ENCODE measurements around the gene CAMTA1.

Gene CAMTA1

DNA sequence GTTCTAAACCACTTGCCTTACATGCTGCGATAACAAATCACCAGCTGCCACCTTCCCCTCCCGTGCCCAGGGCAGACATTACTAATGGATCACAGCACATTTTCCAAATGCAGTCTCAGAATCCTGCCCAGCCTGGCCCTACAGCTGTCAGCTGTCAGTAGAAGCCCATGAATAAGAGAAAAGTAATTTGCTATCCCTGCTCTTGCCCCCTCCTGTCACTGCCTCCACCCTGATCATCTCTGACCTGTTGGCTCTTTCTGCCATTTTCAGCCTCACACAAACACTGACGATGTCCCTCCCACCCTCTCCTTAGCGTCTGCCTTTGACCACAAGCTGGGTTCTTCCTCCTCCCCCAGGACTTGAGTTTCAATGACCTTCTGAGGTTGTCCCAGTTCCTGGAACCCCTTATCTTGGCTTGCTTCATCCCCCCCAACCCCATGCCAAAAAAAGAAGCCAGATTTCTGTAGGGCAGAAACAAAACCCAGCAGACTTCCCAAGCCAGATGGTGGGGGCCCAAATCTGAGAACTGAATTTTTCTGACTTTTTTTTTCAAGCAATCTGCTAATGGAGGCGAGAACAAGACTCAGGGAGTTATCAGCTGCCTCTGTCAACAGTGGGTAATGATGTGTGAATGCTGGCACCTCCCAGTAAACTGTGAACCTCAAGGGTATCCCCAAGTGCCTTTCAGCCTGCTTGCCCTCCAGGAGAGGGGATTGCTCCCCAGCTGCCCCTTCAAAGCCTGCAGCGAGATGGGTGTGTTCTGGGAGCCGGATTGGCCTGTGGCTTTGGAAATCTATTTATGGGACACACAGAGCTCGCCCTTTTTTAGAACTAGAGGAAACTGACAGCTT, 769.4 kb downstream of the CAMTA1 start:
- DNase-seq, result no peak

DNA sequence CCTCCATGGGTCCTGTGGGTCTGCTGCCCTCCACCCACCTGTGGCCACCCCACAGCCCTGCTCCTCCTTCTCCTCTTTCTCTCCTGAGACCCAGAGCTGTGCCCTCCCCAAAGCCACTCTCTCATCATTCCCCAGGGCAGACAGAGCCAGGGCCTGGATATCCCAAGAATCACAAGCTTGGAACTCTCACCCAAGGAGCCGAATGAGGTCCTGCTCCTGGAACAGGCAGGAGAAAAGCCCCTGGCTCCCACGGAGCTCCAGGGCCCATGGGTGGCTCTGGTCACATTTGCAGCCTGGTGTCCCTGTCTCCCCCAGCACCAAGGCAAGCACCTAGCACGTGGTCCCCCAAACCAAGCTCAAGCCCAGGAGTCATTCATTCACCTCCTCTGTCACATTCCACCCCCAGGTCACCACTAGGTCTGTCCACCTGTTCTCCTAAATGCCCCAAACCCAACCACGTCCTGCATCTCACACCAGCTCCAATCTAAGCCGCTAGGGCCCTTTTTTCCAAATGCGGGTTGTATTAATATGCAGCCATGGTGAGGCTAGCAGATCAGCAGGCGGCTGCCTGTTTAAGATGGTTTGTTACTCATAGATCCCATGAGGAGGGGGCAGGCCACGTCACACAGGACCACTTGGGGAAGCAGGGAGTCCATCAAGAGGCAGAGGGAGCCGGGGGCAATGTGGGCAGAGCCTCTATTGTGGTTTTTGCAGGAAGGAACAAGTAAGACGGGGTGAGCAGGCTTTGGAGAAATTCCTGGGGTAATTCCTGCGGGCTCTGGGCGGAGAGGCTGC, 770.3 kb downstream of the CAMTA1 start:
- DNase-seq, result no peak

DNA sequence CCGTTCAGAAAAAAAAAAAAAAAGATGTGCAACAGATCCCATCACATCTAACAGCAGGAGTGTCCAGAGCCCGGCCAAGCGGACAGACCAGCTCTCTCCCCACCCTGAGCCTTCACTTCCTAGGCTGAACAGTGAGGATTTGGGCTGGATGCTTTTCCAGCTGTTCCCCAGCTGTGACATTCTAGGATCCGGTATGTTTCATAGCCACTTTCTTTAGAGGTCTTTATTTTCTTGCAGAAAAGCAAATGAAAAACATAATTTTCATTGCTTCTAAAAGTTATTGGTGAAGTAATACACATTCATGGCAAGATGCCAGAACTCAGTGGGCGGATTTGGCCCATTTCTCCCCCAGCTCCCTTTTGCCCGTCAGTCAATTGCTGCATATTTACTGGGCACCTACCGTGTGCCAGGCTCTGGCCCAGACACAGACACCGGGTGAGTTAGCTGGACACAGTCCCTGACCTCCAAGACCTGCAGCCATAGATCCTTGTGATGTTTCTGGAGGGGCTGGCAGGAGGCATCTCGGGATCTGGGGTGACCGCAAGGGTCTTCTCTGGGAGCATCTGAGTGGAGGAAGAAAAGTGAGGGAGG, 772.1 kb downstream of the CAMTA1 start:
- DNase-seq, result no peak

DNA sequence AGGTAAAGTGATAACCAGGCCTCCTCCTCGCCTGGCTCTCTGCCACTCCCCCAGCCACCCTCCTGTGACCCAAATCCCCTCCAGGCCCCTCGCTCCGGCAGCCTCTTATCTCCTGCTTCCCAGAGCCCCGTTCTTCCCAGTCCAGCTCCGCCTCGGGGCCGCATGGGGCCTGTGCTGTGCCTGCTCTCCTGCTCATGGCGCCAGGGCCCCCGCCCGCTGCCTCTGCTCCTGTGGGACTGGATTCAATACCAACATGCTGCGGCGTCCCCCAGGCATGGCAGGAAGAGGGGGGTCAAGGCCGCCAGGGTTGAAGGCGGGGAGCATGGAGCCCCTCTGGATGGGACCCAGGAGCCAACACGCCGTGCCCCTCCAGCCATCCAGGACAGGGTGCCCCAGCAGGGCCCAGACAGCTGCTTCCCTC, 772.8 kb downstream of the CAMTA1 start:
- no peak for DNase-seq

DNA sequence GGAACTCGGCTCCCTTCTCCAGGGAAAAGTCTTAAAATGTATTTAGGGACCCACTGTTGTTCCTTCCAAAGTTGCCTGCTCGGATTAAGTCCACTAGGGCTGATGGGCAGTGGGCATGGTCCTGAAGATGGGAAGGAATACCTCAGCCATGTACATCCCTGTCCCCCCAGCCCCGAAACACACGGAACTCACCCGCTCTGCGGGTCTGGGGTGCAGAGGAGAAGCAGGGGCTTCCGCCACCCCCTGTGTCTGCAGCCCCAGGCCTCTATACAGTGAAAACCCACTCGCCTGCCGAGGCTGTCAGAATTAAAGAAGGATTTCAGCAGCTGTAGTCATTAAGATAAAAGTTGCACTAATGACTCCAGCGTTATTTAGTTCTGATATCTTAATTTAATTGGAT, 773.2 kb downstream of the CAMTA1 start:
- DNase-seq, result no peak

DNA sequence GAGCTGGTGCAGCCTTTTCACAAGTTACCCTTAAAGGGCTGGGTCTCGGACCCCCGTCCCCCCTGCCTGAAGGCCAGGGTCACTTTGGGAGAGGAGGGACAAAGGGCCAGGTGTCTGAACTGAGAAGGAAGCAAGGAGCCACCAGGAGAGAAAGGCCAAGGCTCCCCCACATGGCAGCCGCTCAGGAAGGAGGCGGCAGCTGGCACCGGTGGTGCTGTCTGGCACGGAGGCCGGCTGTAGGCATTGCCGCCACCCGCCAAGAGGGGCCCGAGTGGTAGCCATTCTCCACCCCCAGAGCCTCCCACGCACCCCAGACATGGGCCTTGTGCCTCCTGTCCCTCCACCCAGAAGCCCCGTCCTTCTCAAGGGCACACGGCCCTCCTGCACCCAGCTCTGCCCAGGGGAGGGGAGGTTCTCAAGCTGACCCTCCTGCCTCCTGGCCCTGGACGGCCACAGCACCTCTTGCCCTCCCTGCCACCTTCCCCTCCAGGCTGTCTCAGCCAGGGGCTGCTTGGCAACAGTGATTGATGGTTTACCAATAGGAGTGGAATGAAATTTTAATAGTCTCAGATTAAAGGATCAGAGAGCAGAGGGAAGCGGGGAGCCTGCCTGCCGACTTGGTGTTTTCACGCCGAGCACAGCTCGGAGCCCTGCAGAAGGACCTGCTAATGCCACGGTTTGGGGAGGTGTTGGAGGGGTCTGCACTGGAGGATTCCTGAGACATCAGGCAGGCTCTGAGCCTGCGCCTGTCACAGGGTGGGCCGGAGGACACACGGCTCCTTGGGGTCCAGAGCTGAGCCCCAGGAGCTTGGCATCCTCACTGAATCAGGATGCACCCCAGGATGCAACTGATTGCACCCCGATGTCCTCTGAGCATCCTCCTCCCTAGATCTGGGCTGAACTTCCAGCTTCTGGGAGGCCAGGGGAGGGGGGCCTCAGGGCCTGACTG, 773.9 kb downstream of the CAMTA1 start:
- DNase-seq, result no peak

DNA sequence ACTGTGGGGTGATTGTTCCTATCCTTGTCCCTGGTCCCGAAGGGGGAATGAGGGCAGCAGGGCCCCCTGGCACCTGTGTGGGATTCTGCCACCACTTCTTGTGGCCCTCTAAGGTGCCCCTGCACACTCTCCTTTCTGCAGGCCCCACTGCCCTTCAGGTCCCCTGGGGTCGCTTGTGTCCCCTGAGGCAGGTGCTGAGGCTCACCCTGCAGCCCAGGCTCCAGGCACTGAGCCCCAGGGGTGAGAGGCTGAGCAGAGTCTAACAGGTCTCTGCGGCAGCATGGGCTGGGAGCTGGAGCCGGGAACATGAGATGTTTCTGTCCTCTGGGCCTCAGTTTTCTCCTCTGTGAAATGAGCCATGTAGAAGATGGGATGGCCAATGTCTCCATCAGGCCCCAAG, 774.9 kb downstream of the CAMTA1 start:
- no peak for DNase-seq

DNA sequence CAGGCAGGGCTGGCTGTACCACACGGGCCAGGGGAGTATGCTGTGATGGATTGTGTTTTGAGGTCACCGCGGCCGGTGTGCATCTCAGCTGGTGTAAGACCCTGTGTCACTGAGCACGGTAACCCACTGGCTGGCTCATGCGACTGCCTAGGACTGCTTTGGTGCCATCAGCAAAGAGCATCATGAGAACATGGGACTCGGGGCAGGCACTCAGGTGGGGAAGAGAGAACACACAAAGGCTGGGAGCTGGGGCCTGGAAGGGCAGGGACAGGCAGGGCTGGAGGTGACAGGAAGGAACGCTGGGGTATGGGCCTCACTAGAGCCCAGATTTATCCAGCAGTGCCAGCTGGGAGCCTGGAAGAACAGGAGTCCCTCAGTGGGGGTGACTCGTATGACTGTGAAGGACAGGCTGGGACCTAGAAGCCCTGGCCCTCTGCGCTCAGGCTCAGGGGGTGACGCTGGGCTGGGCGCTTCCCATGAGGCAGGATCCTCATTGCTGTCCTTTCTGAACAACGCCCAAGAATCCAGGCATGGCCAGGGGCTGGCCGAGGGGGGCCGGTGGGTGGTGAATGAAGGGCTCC, 775.4 kb downstream of the CAMTA1 start:
- no peak for DNase-seq

DNA sequence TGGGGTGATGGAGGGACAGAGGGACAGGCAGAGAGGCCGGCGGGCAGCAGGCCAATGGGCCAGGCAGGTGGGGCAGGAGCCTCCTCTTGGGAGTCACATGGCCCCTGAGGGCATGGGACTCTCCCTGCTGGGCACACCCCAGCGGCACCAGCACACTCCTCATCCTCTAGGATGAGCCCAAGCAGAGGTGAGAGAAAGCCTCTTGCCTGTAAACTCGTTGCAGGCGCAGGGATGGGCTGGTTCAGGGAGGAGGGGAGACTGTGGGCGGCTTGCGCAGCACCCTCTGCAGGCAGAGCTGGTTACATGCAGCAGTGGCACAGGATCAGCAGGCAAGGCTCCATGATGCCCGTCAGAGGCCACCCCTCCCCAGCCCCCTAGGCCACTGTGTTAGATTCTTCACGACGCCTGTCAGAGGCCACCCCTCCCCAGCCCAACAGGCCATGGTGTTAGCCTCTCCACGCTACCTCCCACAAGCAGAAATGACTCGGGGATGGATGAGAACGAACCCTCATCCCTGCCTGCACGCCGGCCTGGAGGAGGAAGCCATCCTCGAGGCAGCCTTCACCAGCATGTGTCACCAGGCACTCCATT, 776.2 kb downstream of the CAMTA1 start:
- no peak for DNase-seq

DNA sequence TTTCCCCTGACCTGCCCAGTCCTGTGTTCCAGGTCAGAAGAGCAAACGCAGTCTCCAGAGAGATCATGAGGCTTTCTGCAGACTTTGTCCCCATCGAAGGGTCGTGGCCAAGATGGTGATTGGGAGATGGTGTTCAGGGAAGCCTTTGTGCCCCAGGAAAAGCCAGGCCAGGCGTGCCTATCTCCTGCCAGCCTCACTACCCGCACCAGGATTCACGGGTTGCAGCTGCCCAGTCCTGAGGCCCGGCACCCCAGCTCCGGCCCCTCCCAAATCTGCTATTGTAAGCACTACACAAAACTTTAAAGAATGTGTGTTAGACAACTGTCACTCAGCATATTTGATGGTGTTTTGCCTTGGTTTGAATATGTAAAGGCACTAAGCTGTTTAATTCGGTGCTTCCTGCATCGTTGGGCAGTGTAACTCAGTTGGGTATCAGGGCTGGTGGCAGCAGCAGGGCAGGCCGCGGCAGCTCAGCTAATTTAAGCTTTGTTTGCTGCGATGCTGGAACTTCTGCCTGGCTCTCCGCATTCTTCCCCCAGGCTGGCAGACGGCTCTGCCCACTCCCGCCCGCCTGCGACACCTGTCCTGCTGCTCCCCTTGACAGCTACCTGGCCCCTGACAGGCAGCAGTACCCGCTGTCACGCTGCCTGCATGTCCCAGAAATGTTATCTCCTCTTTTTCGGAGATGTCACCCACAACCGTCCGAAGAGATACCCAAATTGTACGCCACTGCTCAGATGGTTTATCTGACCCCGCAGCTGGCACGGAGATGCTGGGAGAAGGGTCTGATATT, 776.9 kb downstream of the CAMTA1 start:
- DNase-seq, result no peak

DNA sequence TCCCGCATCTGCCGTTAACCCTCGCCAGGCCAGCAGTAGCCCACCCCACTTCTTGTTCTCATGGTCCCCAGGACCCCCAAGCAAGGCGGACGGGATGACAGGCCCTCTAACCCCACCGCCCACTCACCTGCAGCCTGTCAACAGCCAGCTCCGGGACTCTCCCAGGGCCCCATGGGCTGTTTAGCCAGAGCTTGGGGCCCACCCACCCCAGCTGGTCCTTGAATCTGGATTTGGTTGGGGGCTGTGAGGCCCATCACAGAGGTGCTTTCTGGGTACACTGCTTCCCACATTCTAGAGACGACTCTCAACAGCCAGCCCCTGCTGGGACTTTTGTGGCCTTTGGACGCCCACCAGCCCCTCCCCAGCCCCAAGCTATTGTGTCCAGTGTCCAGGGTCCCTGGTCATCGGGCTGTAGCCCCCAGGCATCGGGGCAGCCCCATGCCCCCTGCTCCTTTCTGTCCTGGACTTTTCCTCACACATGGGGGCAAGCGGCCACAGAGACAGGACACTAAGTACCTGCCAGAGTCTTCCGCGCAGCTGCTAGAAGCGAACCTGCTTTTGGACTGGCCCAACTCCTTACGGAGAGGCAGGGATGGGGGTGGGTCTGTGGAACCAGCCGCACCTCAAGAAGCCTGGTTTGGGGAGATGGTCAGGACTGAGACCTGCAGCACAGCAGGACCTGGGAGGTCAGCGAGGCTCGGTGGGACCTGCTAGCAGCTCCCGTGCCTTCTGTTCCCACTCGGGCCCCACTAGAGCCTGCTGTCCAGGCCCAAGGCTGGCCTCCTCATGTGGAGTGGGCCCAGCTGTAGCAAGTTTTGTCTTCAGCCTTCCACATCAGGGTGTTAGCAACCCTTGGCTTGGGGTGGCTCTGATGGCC, 777.7 kb downstream of the CAMTA1 start:
- DNase-seq, result no peak

DNA sequence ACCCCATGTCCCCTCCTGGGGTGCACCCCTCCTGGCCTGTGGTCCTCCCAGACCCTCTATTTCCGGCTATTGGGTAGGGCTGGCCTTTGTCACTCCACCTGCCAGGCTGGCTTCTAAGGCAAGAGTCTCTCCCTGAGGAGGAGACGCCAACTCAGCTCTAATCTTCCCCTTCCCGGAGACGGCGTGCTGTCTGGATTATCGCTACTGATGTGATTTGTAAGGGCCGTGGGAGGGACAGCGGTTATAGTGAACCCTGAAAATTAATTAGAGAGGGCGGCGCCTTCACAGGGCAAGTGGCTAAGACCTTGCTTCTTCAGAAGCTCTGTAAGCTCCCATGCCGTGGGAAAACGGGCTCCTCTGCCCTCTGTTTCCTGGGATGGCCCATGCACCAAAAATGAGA, 778.9 kb downstream of the CAMTA1 start:
- no peak for DNase-seq

DNA sequence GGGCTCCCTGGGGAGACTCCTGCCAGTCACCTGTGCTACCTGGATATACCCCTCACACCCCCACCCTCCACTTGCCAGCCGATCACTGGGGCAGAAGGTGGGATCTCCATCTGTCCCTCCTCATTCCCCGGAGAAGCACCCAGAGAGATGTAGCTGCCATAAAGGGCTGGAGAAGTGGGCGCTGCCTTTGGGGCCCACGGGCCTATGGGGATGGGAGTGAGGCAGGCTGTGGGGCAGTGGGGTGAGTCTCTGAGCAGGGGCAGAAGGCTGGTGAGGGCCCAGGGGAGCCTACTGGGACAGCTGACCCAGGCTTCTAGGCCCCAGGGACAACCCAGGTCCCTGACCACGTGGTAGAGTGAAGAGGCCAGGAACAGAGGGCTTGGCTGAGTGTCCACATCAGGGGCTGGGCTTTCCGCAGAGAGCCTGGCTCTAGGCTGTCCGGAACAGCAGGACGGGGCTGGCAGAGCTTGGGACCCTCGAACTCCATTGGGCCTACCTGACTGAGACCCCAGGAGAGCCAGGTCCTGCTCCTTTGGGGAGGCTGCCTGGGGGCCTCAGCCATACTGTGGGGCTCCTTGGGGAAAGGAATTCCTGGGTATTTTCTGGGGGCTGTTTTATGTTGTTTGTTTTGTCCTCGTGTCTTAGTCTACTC, 780.0 kb downstream of the CAMTA1 start:
- DNase-seq, result no peak

DNA sequence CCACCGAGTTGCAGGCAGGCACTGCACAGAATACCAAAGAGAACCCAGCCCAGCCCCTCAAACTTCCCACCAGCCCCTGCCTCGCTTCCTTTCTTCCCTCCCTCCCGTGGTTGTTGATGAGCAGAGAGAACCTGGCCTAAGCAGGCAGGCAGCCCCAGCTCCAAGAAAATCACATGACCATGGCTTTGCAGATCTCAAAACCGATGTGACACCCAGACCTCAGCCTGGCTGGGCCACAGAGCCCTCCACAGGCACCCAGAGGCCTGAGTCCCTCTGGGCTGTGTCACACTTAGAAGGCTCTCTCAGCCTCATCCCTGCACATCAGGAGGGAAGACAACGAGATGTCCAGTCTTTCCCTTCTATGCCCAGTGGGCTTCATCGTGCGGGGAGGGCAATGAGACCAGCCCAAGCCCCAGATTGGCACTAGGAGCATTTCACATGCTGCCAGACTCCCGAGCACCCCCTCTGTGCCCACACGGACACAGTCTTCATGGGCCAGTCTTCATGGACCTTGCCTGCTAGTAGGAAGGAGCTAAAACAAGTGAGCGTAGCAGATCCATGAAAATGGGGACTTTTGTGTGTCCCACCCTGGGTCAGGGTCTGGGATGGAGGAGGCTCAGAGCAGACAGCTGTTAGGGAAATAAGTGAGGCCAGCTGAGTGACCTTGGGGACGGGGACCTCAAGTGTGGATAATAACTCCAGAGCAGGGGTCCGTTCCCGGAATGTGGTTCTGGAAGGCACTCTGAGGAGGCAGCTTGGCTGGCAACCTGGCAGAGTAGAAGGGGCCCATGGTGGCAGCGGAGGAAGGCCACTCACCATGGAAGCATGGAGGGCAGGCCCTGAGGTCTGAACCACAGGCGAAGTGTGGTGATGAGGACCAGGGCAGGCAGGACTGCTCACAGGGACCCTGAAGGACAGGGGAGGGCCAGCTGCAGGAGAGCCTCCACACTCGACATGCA, 781.4 kb downstream of the CAMTA1 start:
- no peak for DNase-seq

DNA sequence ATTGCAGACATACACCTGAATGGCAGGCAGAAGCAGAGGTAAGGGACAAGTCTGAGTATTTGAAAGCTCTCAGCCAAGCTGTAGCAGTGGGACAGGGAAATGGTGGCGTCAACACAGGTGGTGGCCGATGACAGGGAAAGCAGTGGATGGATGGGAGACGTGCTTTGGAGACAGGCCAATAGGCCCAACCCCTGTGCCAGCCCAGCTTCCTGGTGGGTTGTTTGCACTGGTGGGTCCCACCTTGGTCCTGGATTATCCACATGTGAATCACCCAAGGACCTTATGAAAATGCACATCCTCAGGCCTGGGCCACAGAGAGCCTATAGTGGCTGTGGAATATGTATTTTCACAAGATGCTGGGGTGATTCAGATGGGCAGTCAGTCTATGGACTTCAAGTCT, 782.1 kb downstream of the CAMTA1 start:
- DNase-seq, result no peak

DNA sequence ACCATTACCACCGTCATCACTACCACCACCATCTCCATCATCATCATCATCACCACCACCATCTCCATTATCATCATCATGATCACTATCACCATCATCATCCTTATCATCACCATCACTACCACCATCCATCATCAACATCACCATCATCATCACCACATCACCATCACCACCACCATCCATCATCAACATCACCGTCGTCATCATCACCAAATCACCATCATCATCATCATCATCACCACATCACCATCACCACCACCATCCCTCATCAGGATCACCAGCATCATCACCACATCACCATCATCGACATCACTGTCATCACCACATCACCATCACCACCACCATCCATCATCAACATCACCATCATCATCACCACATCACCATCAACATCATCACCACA, 782.8 kb downstream of the CAMTA1 start:
- no peak for DNase-seq

DNA sequence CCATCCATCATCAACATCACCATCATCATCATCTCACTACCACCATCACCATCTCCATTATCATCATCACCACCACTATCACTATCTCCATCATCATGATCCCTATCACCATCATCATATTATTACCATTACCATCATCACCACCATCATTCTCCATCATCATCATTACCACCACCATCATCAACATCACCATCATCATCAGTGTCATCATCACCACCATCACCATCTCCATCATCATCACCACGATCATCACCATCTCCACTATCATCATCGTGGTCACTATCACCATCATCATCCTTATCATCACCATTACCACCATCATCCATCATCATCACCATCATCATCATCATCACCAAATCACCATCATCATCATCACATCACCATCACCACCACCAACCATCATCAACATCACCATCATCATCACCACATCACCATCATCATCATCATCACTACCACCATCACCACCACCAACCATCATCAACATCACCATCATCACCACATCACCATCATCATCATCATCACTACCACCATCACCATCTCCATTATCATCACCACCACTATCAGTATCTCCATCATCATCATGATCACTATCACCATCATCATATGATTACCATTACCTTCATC, 783.8 kb downstream of the CAMTA1 start:
- DNase-seq, result no peak

DNA sequence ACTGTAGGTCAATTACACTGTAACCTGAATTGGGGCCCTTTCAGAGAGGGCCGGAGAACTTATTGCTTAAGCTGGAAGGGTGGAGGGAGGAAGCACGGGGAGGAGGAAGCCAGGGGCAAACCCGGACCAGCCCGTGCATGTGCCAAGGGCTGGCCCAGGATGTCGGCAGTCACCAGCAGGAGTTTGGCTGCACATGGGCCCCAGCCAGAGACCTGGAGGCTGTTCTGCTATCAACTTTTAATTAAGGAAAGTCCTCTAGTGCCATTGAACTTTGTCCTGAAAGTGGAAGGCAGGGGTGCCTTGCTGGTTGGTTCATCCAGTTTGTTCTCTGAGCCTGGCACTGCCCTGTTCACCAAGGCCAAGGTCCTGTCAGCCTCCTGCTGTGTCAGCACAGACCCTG, 785.1 kb downstream of the CAMTA1 start:
- no peak for DNase-seq

All from bone marrow (tissue), 2 donors.